HG03196 (cell line): Measurements from ENCODE around the gene SPINK9.

Experiments used
- ATAC-seq: cut with Tn5 transposase; IDR thresholded peaks from one replicate; pipeline ENCODE4 v1.9.1; 2021; ENCODE audit not compliant: unreplicated experiment

Gene SPINK9

GRCh38 chr5:148364343-148364742 lies 29.0 kb downstream of the SPINK9 start:
- no peak for ATAC-seq

- no peak for ATAC-seq
Observed at GRCh38 chr5:148368299-148368698, 32.9 kb downstream of the SPINK9 start.

- no peak for ATAC-seq
Observed at GRCh38 chr5:148372166-148372725, 36.9 kb downstream of the SPINK9 start.

- ATAC-seq = no peak
Observed at GRCh38 chr5:148372893-148373292, 37.5 kb downstream of the SPINK9 start.

GRCh38 chr5:148374690-148375360 lies 39.5 kb downstream of the SPINK9 start:
- peak; percentile 78 for ATAC-seq

GRCh38 chr5:148376198-148376597 lies 40.8 kb downstream of the SPINK9 start:
- ATAC-seq = no peak

- ATAC-seq = no peak
Observed at GRCh38 chr5:148378670-148379069, 43.3 kb downstream of the SPINK9 start.

GRCh38 chr5:148379340-148379739 lies 44.0 kb downstream of the SPINK9 start:
- ATAC-seq = no peak

GRCh38 chr5:148381906-148382305 lies 46.5 kb downstream of the SPINK9 start:
- no peak for ATAC-seq

- no peak for ATAC-seq
Observed at GRCh38 chr5:148382961-148383360, 47.6 kb downstream of the SPINK9 start.

- ATAC-seq = peak; percentile 100
Observed at GRCh38 chr5:148383564-148384379, 48.4 kb downstream of the SPINK9 start, which contains the start of gene FBXO38. FBXO38 (plus strand) TSS chr5:148383958; CDS start chr5:148394777, 10,819 bp downstream.

GRCh38 chr5:148384380-148384737 lies 49.0 kb downstream of the SPINK9 start:
- ATAC-seq = no peak

- no peak for ATAC-seq
Observed at GRCh38 chr5:148385094-148385493, 49.7 kb downstream of the SPINK9 start.

- no peak for ATAC-seq
Observed at GRCh38 chr5:148386041-148386440, 50.7 kb downstream of the SPINK9 start.

GRCh38 chr5:148387325-148387724 lies 52.0 kb downstream of the SPINK9 start:
- no peak for ATAC-seq

- no peak for ATAC-seq
Observed at GRCh38 chr5:148388696-148389095, 53.3 kb downstream of the SPINK9 start.
